GM19455 (cell line): ENCODE measurements around the gene PTK6.

Source experiments
- ATAC-seq: cut with Tn5 transposase; IDR thresholded peaks from one replicate; pipeline ENCODE4 v1.9.1; 2021; ENCODE audit not compliant: unreplicated experiment

Gene PTK6

DNA sequence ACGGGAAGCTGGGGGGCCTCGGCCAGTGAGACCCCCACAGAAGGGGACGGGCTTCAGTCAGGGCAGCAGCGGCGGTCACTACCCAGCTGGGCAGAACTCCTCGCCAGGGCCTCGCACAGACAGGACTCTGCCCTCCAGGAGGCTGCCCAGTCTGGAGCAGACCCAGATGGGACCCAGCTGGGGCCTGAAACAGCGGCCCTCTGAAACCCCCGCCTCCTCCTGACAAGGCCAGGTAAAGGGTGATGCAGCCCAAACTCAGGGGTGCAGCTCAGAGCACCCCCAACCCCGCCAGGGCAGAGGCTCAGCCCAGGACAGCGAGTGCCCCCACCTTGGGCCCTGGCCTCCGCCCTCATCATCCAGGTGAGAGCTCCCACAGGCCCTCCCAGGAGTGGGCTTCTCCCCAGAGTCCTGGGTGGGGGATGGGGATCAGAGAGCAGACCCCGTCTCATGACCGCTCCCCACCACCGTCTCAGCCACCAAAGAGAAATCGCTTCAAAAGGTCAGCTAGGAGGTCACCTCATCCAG lies 40.5 kb downstream of the PTK6 start:
- no peak for ATAC-seq

DNA sequence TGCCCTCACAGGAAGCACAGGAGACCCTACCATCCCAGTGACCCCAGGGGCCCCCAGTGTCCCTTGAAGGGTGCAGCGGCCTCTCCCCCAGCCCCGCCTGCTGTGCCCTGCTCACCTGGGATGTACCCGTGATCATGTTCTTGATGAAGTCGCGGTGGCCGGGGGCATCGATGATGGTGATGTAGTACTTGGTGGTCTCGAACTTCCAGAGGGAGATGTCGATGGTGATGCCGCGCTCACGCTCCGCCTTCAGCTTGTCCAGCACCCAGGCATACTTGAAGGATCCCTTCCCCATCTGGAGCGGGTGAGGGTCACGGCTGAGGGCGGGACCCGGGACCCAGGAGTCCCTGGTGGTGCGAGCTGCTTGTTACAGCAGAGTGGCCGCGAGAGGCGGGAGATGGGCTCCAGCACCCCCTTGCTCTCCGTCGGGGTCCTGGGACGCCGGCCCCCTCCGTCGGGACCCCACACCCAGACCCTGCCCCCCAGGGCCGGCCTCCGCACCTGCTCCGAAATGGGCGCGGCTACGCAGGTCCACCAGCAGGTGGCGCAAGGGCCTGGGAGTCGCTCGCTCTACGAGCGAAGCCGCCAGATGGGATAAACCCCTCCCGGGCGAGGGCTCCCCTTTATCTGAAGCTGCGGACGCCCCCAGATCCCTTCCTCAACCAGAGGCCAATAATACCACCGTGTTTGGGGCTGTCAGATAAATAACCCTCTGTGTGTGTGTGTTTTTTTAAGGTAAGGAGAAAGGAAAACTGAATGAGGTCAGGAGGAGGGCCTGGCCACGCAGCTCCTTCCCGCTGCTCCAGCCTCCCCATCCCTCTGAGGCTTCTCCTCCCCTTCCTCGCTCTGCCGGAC lies 41.2 kb downstream of the PTK6 start:
- ATAC-seq = no peak

DNA sequence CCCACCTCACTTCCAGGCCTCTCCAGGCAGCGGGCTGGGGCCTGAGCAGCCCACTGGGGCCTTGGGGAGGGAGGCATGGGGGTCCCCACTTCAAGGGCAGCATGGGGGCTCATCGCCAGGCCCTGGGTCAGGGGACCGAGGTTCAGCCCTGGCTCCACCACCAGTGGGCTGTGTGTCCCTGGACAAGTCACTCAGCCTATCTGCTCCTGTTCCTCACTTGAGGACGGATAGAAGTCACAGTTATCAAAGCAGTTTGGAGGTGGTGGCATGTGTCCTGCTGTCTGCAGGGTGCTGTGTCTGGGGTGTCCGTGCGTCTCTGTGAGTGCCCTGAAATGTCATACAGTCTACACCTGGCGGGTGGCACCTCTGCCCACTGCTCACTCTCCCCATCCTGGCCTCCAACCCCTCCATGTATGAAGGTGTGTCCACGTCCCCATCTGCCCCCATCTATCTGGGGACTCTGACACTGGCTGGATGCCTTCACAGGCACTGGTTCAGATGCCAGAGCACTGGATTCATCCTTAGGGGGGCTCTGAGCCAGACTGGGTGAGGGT lies 41.9 kb downstream of the PTK6 start:
- no peak for ATAC-seq

DNA sequence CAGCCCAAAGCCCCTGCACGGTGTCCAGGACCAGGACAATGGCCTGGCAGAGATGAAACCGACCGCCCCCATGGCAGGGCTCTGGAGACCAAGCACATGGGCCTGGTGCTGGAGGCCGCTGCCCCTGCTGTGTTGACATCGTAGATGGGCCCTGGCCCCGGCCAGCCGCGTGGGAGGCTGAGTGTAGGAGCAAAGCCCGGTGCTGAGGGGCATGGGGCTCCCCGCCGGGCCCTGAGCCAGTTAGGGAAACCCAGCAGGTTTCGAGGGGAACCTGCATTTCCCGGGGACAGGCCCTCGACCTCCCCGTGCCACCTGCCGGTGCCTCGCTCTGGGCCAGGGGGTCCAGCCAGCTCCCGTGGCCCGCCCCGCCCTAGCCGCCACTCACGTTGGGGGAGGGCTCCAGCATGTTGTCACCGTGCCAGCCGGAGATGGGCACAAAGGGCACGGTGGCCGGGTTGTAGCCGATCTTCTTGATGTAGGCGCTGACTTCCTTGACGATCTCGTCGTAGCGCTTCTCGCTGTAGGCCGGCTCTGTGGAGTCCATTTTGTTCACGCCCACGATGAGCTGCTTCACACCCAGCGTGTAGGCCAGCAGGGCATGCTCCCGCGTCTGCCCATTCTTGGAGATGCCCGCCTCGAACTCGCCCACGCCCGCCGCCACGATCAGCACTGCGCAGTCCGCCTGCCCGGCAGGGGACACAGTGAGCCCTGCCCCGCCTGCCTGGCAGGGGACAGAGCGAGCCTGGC lies 42.6 kb downstream of the PTK6 start:
- no peak for ATAC-seq

DNA sequence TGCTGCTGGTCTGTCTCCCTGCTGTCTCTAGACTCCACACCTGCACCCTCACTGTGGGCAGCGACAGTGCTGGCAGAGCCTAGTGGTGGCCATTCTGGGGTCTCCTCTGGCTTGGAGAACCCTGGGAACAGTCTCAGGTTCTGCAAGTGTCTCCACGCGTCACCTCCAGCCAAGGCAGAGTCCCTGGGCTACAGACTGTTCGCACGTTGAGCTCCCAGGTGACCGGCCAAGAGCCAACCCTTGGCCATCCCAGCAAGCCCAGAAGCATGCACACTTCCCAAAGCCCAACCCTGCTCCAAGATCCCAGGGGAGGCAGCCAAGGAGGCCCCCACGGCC lies 43.1 kb downstream of the PTK6 start:
- ATAC-seq = no peak

DNA sequence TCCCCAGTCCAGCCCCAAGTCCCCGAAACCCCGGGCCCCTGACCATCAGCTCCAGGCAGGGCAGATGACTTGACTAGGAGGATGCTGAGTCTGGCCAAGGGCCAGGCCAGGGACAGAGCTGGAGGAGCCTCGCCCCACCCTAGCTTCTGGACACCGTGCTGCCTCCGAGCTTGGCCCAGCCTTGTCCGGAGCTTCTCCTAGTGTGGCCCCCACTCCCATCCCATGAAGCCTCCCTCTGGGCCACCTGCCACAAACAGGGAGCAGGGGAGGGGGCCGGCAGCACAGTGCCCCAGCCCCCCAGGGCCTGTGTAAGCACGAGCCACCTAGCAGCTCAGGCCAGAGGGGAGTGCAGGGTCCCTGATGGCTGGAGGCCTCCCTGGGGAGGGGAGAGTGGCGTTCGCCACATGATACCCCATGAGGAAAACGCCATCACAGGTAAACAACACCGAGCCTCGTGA lies 43.6 kb downstream of the PTK6 start:
- no peak for ATAC-seq

DNA sequence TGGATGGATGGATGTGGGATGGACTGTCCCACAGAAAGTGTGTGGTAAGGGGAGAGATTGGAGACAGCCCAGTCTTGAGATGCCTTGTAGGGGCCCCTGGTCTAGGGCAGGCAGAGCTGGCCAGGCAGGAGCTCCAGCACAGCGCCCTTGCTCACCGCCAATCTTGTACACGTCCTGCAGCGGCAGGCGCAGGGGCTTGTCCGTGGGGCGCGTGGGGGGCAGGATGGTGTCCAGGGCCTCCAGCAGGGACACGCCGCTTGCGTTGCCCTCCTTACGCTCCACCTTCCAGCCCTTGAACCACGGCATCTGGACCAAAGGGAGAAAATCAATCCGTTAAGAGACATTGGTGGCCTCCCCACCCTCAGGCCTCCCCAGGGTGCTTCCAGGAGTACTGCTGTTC lies 44.2 kb downstream of the PTK6 start:
- ATAC-seq = no peak

DNA sequence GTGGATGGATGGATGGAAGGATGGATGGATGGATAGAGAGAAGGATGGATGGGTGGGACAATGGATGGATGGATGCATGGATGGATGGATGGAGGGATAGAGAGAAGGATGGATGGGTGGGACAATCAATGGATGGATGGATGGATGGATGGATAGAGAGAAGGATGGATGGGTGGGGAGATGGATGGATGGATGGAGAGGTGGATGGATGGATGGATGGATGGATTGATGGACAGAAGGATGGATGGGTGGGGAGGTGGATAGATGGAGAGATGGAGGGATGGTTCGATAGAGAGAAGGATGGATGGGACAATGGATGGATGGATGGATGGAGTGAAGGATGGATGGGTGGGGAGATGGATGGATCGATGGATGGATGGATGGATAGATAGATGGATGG lies 44.7 kb downstream of the PTK6 start:
- ATAC-seq = no peak

DNA sequence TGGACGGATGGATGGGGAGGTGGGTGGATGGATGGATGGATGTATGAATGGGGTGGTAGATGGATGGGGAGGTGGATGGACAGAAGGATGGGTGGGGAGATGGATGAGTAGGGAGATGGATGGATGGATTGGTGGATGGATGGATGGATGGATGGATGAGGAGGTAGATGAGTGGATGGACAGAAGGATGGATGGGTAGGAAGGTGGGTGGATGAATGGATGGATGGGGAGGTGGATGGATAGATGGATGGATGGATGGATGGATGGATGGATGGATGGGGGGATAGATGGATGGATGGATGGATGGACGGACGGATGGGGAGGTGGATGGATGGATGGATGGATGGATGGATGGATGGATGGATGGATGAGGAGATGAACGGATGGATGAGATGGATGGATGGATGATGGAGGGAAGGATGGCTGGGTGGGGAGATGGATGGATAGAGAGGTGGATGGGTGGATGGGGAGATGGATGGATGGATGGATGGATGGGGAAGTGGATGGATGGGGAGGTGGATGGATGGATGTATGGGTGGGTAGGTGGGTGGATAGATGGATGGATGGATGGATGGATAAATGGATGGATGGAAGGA lies 45.4 kb downstream of the PTK6 start:
- ATAC-seq = no peak

DNA sequence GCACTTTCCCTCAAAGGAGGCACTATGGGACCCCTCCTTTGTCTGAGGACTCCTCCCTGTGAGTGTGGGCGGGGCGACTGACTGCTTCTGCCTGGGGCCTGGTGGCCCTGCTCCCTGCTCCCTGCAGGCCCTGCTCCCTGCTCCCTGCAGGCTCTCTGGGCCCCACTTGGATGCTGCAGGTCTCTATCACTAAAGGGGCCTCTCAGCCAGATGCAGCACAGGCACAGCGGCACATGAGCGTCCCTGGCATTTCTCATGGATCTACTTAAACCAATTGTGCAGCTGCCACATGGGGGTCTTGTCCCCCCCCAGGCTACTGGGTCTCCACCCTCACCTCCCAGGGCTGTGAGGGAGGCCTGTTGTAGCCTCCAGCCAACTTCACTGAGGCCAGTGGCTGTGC lies 46.1 kb downstream of the PTK6 start:
- ATAC-seq = no peak

DNA sequence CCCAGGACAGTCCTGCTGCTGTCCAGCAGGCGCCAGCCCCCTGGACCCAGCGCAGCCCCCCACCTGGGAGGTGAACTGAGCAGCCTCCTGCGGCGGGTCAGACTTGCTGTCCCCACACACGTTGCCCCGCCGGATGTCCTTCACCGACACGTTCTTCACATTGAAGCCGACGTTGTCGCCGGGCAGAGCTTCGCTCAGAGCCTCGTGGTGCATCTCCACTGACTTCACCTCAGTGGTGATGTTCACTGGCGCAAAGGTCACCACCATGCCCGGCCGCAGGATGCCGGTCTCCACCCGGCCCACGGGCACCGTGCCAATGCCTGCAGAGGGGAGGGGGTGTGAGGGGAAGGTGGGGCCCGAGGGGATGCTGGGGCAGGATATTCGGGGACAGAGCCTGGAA lies 46.8 kb downstream of the PTK6 start:
- ATAC-seq = no peak

DNA sequence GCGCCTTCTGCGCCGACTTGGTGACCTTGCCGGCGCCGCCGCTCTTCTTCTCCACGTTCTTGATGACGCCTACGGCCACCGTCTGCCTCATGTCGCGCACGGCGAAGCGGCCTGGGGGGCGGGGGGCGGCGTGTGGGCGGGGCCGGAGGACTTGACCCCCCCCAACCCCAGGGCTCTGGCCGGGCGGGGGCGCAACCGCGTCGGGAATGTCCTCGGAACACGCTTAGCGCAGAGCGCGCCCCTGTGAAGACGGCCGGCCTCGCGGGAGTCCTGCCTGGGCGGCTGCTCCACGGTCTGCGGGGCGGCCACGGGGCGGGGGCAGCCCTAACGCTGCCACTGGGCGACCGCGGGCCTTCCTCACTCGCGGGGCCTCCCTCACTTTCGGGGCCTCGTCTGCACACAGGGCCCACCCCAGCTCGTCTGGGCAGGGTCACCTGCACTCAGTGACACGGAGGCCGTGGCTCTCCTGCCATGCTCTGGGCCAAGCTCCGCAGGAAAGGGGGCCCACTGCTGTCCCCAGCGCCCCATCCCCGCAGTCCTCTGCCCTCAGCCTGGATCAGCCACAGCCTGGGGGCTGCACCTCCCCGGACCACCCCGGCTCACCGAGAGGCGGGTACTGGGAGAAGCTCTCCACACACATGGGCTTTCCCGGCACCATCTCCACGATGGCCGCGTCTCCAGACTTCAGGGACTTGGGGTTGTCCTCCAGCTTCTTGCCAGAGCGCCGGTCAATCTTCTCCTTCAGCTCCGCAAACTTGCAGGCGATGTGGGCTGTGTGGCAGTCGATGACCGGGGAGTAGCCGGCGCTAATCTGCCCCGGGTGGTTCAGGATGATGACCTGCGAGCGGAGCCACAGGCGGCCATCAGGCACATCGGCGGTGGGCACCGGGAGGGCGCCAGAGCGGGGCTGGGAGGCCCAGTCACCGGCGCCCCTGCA lies 48.6 kb downstream of the PTK6 start:
- ATAC-seq = no peak

DNA sequence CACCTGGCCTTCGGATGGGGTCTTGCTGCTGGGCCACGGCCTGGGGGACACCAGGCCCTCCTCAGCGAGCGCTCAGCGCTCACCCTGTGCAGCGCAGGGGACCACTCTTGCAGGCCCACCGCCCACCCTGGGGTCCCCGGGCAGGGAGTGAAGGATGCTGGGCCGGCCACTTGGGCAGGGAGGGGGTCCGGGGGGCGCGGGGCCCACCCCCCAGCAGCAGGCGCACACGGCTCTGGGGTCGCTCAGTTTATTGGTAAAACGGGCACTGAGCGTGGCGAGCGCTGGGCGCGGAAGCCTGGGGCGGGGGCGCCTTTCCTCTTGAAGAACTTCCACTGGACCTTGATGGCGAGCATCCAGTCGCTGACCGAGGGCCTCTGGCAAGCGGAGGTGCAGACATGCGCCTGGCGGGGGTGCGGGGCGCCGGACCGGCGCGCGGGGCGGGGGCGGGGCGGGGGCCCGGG lies 49.4 kb downstream of the PTK6 start:
- ATAC-seq = no peak

DNA sequence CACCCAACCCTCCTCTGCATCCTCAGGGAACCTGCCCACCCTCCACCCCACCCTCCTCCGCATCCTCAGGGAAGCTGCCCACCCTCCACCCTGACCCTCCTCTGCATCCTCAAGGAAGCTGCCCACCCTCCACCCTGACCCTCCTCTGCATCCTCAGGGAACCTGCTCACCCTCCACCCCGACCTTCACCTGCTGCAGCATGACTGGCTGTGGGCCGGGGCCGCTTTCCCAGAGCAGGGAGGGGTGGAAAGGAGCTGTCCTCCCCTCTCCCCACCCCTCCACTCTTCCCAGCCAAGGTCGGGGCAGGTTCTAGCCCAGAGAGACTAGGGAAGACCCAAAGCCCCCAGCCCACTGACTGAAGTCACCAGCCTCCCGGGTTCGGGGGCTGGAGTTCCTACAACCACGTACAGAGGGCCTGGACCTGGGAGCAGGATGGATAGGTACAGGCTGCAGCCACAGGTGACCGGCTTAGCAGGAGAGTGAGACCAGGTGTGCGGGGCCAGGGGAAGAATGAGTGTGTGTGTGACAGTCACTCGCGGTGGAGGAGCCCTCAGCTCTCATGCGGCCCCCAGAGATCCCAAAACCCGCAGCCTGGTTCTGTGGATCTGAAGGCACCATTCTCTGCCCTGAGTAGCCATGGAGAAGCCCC lies 49.9 kb downstream of the PTK6 start:
- no peak for ATAC-seq

DNA sequence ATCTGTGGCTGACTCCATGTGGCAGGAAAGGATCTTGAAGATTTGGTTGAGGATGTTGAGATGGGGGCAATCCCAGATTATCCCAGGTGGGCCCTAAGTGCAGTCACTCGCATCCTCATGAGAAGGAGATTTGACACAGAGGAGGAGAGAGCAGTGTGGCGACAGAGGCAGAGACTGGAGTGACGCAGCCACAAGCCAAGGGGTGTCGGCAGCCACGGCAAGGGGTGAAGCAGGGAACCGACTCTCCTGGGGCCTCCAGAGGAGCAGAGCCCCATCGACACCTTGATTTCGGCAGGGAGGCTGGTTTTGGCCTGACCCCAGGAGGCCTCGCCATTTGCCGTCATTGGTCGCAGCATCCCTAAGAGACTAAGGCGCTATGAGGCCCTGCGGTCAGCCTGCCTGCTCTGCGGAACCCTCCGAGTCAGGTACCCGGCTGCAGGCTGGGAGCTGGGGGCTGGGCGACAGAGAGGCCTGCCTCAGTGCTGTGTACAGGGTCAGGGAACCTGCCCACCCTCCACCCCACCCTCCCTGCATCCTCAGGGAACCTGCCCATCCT lies 50.8 kb downstream of the PTK6 start:
- no peak for ATAC-seq

DNA sequence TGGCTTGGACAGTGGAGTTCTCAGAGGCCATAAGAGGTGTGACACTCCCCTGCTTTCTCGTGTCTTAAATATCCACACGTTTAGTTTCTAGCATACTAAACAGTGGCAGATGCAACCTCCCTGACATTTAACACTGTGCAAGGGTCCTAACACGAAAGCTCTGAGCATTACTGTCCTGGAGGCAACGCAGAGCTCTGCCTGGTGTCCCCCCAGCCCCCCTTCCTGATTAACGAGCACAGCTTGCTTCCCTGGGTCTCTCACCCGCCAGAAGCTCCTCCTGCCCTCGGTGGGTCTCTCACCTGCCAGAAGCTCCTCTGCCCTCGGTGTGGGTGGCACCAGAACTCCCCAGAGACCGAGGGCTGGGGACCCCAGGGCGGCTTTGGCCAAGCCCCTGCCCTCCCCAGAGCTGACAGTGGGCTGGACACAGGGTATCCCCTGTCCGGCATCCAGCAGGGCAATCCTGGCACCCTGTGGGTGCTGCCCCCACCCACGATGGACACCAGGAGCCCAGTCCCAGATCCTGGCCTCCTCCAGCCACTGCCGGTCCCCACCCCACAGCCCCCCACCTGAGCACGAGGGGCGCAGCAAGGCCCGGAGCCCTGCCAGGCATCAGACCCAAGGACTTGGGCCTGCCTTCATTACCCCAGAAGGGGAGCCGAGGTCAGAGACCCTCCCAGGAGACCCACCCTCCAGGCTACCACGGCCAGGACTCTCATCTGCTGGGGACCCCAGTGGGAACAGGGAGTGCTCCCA lies 52.3 kb downstream of the PTK6 start:
- ATAC-seq = no peak

DNA sequence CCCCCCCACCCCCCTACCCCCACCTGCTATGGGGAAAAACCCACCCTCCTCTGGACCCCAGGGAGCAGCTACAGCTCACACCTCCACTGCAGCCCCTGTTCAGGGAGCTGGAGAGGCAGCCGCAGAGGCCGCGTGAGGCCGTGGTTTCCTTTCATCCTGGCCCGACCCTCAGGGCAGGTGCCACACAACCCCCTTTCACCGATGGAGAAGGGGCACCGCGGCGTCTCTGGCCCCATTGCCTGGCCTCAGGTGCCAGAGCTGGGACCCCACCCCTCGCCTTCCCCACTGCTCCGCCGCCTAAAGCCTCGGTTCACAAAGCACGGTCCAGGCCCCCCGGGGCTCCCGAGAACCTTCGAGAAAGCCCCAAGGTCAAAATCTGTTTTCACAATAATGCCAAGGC lies 52.9 kb downstream of the PTK6 start:
- ATAC-seq = no peak

DNA sequence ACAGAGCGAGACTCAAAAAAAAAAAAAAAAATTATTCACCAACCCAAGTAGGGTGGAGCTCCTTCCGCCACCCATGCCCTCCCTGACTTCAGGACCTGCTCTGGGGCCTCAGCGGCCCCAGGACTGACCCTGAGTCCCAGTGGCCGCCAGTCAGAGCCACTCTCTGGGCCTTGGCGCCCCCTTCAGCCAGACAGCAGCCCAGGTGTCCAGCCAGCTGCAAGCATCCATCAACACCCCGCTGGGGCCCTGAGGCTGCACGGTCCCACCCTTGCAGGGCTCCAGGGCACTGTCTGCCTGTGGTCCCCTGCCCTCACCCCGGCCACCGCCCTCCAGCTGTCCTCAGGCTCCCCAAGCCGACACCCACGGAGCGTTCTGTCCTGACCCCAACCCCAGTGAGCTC lies 53.3 kb downstream of the PTK6 start:
- no peak for ATAC-seq
